SK-N-SH treated with all-trans-retinoic acid at 6 μM for 48 hours (cell line): ENCODE measurements around the gene CHST15.

ENCODE experiments used
- ARNTL ChIP-seq: fragments of 450-650 bp; formaldehyde crosslinking; IDR thresholded peaks from 2 replicates; pipeline ENCODE4 v1.5.0; 2020; ENCODE audit warnings: low read depth, mild to moderate bottlenecking, moderate library complexity, borderline replicate concordance
- CSDC2 ChIP-seq: fragments of 250-450 bp; sonication (Bioruptor Pico); IDR thresholded peaks from 2 replicates; pipeline ENCODE4 v1.5.0; 2020; ENCODE audit warnings: mild to moderate bottlenecking, moderate library complexity
- CSRNP3 ChIP-seq: fragments of 250-450 bp; sonication (Bioruptor Pico); IDR thresholded peaks from 2 replicates; pipeline ENCODE4 v1.5.1; 2021; ENCODE audit warnings: mild to moderate bottlenecking, moderate library complexity
- ISL1 ChIP-seq: fragments of 250-450 bp; sonication (Bioruptor Pico); IDR thresholded peaks from 2 replicates; pipeline ENCODE4 v2.1.2; 2022; ENCODE audit warnings: mild to moderate bottlenecking, moderate library complexity
- PATZ1 ChIP-seq: fragments of 250-450 bp; sonication (Bioruptor Pico); IDR thresholded peaks from 2 replicates; pipeline ENCODE4 v1.8.0; 2020; ENCODE audit warnings: mild to moderate bottlenecking, moderate library complexity, borderline replicate concordance
- POU6F1 ChIP-seq: fragments of 250-450 bp; sonication (Bioruptor Pico); IDR thresholded peaks from 2 replicates; pipeline ENCODE4 v1.8.0; 2021; ENCODE audit warnings: low read depth, mild to moderate bottlenecking, moderate library complexity, borderline replicate concordance
- PPARA ChIP-seq: fragments of 250-450 bp; sonication (Bioruptor Pico); IDR thresholded peaks from 2 replicates; pipeline ENCODE4 v1.5.0; 2020; ENCODE audit warnings: mild to moderate bottlenecking, borderline replicate concordance
- RARB ChIP-seq: fragments of 250-450 bp; sonication (Bioruptor Pico); IDR thresholded peaks from 2 replicates; pipeline ENCODE4 v1.8.0; 2021; ENCODE audit warnings: mild to moderate bottlenecking, moderate library complexity
- SNAI2 ChIP-seq: fragments of 250-450 bp; sonication (Bioruptor Pico); IDR thresholded peaks from 2 replicates; pipeline ENCODE4 v1.5.0; 2020; ENCODE audit warnings: mild to moderate bottlenecking, moderate library complexity
- TCF4 ChIP-seq: fragments of 250-450 bp; sonication (Bioruptor Pico); IDR thresholded peaks from 2 replicates; pipeline ENCODE4 v1.8.0; 2021; ENCODE audit warnings: mild to moderate bottlenecking, moderate library complexity, borderline replicate concordance
- ZC3H10 ChIP-seq: fragments of 250-450 bp; sonication (Bioruptor Pico); IDR thresholded peaks from 2 replicates; pipeline ENCODE4 v1.5.1; 2021; ENCODE audit warnings: mild to moderate bottlenecking, moderate library complexity
- ZFP3 ChIP-seq: fragments of 250-450 bp; sonication (Bioruptor Pico); IDR thresholded peaks from 2 replicates; pipeline ENCODE4 v1.5.0; 2020; ENCODE audit warnings: mild to moderate bottlenecking, moderate library complexity
- ZFP30 ChIP-seq: fragments of 450-650 bp; formaldehyde crosslinking; IDR thresholded peaks from 2 replicates; pipeline ENCODE4 v1.5.0; 2022; ENCODE audit warnings: mild to moderate bottlenecking, moderate library complexity
- ZNF565 ChIP-seq: fragments of 450-650 bp; formaldehyde crosslinking; conservative IDR thresholded peaks from 2 replicates; pipeline ENCODE4 v1.5.0; 2020; ENCODE audit warnings: low read depth, mild to moderate bottlenecking, moderate library complexity

GRCh38 chr10:124072106-124072505, 21.3 kb downstream of the CHST15 start:
- TF ChIP-seq TCF4 (CRISPR knock-in tag), result no peak
- no peak for TF ChIP-seq SNAI2 (CRISPR knock-in tag)
- no peak for TF ChIP-seq RARB (CRISPR knock-in tag)
- TF ChIP-seq CSRNP3, result no peak
- TF ChIP-seq CSDC2 (CRISPR knock-in tag), result no peak
- TF ChIP-seq ZFP3 (CRISPR knock-in tag), result no peak
- no peak for TF ChIP-seq ZFP30 (CRISPR knock-in tag)
- no peak for TF ChIP-seq ZC3H10 (CRISPR knock-in tag)
- no peak for TF ChIP-seq PPARA (CRISPR knock-in tag)
- no peak for TF ChIP-seq PATZ1 (CRISPR knock-in tag)
- TF ChIP-seq ARNTL, result no peak
- no peak for TF ChIP-seq POU6F1 (CRISPR knock-in tag)
- no peak for TF ChIP-seq ISL1 (CRISPR knock-in tag)
- no peak for TF ChIP-seq ZNF565 (CRISPR knock-in tag)
